Cerebellar nuclear complex (tissue), 1 donor: ENCODE results near the gene BNC2.

Source experiments
- DNase-seq, 2 experiments: peaks; one replicate each; lab custom pipeline; 2025; lab: John Stamatoyannopoulos, UW

The BNC2 gene

GRCh38 chr9:16673171-16673570 is 197.3 kb downstream of the BNC2 start:
- DNase-seq, result no peak

GRCh38 chr9:16672501-16672900 is 198.0 kb downstream of the BNC2 start:
- no peak for DNase-seq

GRCh38 chr9:16671591-16672137 is 198.8 kb downstream of the BNC2 start:
- no peak for DNase-seq

GRCh38 chr9:16670791-16671190 is 199.7 kb downstream of the BNC2 start:
- no peak for DNase-seq

GRCh38 chr9:16668734-16669295 is 201.7 kb downstream of the BNC2 start:
- no peak for DNase-seq

GRCh38 chr9:16664211-16664610 is 206.3 kb downstream of the BNC2 start:
- no peak for DNase-seq

- DNase-seq, result no peak
Measured at GRCh38 chr9:16661816-16662215, 208.7 kb downstream of the BNC2 start.

GRCh38 chr9:16659096-16659495 is 211.4 kb downstream of the BNC2 start:
- DNase-seq, result no peak

GRCh38 chr9:16656432-16657169 is 213.9 kb downstream of the BNC2 start:
- DNase-seq, result no peak

GRCh38 chr9:16654596-16655126 is 215.8 kb downstream of the BNC2 start:
- no peak for DNase-seq

GRCh38 chr9:16653491-16654399 is 216.7 kb downstream of the BNC2 start:
- DNase-seq, result no peak

GRCh38 chr9:16652582-16652981 is 217.9 kb downstream of the BNC2 start:
- DNase-seq, result no peak

GRCh38 chr9:16651446-16651964 is 219.0 kb downstream of the BNC2 start:
- DNase-seq, result no peak

GRCh38 chr9:16645970-16646369 is 224.5 kb downstream of the BNC2 start:
- no peak for DNase-seq

GRCh38 chr9:16642421-16643109 is 227.9 kb downstream of the BNC2 start:
- DNase-seq, result no peak

- no peak for DNase-seq
Measured at GRCh38 chr9:16640649-16641048, 229.8 kb downstream of the BNC2 start.

GRCh38 chr9:16639644-16640043 is 230.8 kb downstream of the BNC2 start:
- no peak for DNase-seq

GRCh38 chr9:16637911-16638310 is 232.6 kb downstream of the BNC2 start:
- no peak for DNase-seq

- no peak for DNase-seq
Measured at GRCh38 chr9:16637218-16637617, 233.3 kb downstream of the BNC2 start.

GRCh38 chr9:16633794-16634193 is 236.7 kb downstream of the BNC2 start:
- no peak for DNase-seq

GRCh38 chr9:16628413-16628812 is 242.1 kb downstream of the BNC2 start:
- no peak for DNase-seq
